AG04450 (cell line): ENCODE measurements around the gene RPLP2. TPM values are rescaled to one million over a fixed set of nuclear protein-coding genes. Genes with fewer than 3 reads are reported as not detected.
A peak's percentile ranks its signal among the peaks of the same experiment; 100 is the strongest.

Experiments used
- CTCF ChIA-PET: fragments of 300-600, 350-600 bp; formaldehyde crosslinking; extraction: SDS; loops from one replicate; lab custom pipeline; 2022; ENCODE audit warnings: antibody characterized with exemption, inconsistent platforms; lab: Charles Lee
- POLR2A ChIA-PET: fragments of 350-600 bp; formaldehyde crosslinking; extraction: SDS; loops from one replicate; lab custom pipeline; 2021; ENCODE audit warnings: antibody characterized with exemption, inconsistent platforms; lab: Yijun Ruan, JAX
- DNase-seq: peaks from one replicate; pipeline ENCODE4 v3.0.0-alpha.2; 2011; ENCODE audit warnings: low read depth, low spot score
- H3K27ac ChIP-seq: one replicate; pipeline ENCODE4 v1.5.1; 2012; ENCODE audit warnings: low read depth, low read length, control low read depth
- H3K27me3 ChIP-seq: one replicate; pipeline ENCODE4 v1.6.0; 2012; ENCODE audit warnings: low read length; ENCODE audit not compliant: control insufficient read depth, insufficient read depth
- H3K4me3 ChIP-seq: 2 replicates; pipeline ENCODE4 v1.5.1; 2011; ENCODE audit warnings: mild to moderate bottlenecking, low read depth, low read length, control low read depth
- H3K9me3 ChIP-seq: 2 replicates; pipeline ENCODE4 v1.5.1; 2012; ENCODE audit warnings: low read length; ENCODE audit not compliant: control insufficient read depth, insufficient read depth
- CTCF ChIP-seq: IDR thresholded peaks from 2 replicates; pipeline ENCODE4 v1.5.1; 2011; ENCODE audit warnings: low read depth, low read length, control low read depth, inconsistent platforms
- polyA plus RNA-seq: library from polyadenylated mRNA; depleted of rRNA; stranded (reverse); fragments of >200 nt; gene quantifications from 2 replicates; pipeline ENCODE4 v1.2.3, GENCODE V29; 2011

Gene RPLP2
- polyA plus RNA-seq, 1 experiment, result 1,115 TPM

GRCh38 chr11:828506-829175, 18.9 kb downstream of the RPLP2 start:
- no peak for TF ChIP-seq CTCF
- Histone ChIP-seq H3K4me3 (no peak overlapping the region), H3K9me3 (no peaks in the 10 kb centered on the region; the same call in 1 of the 2 replicates), H3K27me3 (no peaks in the 10 kb centered on the region), H3K27ac (peak overlapping the region; percentile 21)
- ChIA-PET POLR2A (interaction anchor here (0.6 to 3.7 kb wide), 2 partner anchors 9 to 18 kb away, joined by 12 to 28 read pairs; partner anchors contain the start of gene PNPLA2), CTCF (no interaction called here)
- no peak for DNase-seq

GRCh38 chr11:829176-829846, 19.5 kb downstream of the RPLP2 start:
- H3K9me3 ChIP-seq, result no peaks in the 10 kb centered on the region; the same call in 1 of the 2 replicates
- CTCF ChIA-PET, result no interaction called here

GRCh38 chr11:829847-830294, 20.1 kb downstream of the RPLP2 start:
- no peak for TF ChIP-seq CTCF
- Histone ChIP-seq H3K9me3 (no peaks in the 10 kb centered on the region; the same call in 1 of the 2 replicates), H3K4me3 (peak overlapping the region; percentile 34), H3K27me3 (no peaks in the 10 kb centered on the region), H3K27ac (no peak overlapping the region)
- no peak for DNase-seq
- POLR2A ChIA-PET, result interaction anchor here (0.6 to 3.7 kb wide), 6 partner anchors 9 to 80 kb away, joined by 3 to 28 read pairs (median 4); partner anchors contain the start of genes CEND1, PNPLA2, RPLP2 and TSPAN4
- CTCF ChIA-PET, result no interaction called here

More at GRCh38 chr11:829176-829846, 19.5 kb downstream of the RPLP2 start:
- POLR2A ChIA-PET, result interaction anchor here (0.6 to 3.7 kb wide), 5 partner anchors 10 to 80 kb away, joined by 3 to 28 read pairs (median 8); partner anchors contain the start of genes CEND1, PNPLA2 and TSPAN4
- peak overlapping the region; percentile 34 for H3K4me3 ChIP-seq
- no peak for DNase-seq
- H3K27me3 ChIP-seq, result no peaks in the 10 kb centered on the region
- TF ChIP-seq CTCF, result no peak
- no peak overlapping the region for H3K27ac ChIP-seq

GRCh38 chr11:830295-831117, 20.7 kb downstream of the RPLP2 start:
- Histone ChIP-seq H3K9me3 (no peaks in the 10 kb centered on the region; the same call in 1 of the 2 replicates), H3K27ac (no peak overlapping the region), H3K4me3 (peak overlapping the region; percentile 34; the same call in 1 of the 2 replicates), H3K27me3 (no peaks in the 10 kb centered on the region)
- DNase-seq, result no peak
- ChIA-PET POLR2A (interaction anchor here (0.6 to 4.9 kb wide), 10 partner anchors 8 to 81 kb away, joined by 3 to 66 read pairs (median 4); partner anchors contain the start of genes CEND1, PNPLA2, POLR2L and RPLP2), CTCF (no interaction called here)
- no peak for TF ChIP-seq CTCF
